H9 (cell line): ENCODE measurements around the gene TMEM52B. TPM values are rescaled to one million over a fixed set of nuclear protein-coding genes. Genes with fewer than 3 reads are reported as not detected.

ENCODE experiments used
- DNase-seq: peaks from one replicate; pipeline ENCODE4 v3.0.0-alpha.2; 2017
- H2AFZ ChIP-seq: one replicate; pipeline ENCODE4 v1.6.1; 2013; ENCODE audit warnings: mild to moderate bottlenecking, low read length, control low read depth, moderate library complexity
- H2AK5ac ChIP-seq: 2 replicates; pipeline ENCODE4 v1.6.1; 2013; ENCODE audit warnings: low read length, control low read depth, mixed read lengths; ENCODE audit not compliant: insufficient read length
- H2BK120ac ChIP-seq: one replicate; pipeline ENCODE4 v1.6.1; 2013; ENCODE audit warnings: low read depth, mild to moderate bottlenecking, low read length, control low read depth, inconsistent platforms; ENCODE audit not compliant: poor library complexity, severe bottlenecking
- H2BK12ac ChIP-seq: 2 replicates; pipeline ENCODE4 v1.6.1; 2013; ENCODE audit warnings: low read length, control low read depth, mixed read lengths, low read depth; ENCODE audit not compliant: insufficient read length
- H2BK15ac ChIP-seq: 2 replicates; pipeline ENCODE4 v1.6.1; 2013; ENCODE audit warnings: low read depth, low read length, control low read depth
- H2BK20ac ChIP-seq: one replicate; pipeline ENCODE4 v1.6.1; 2013; ENCODE audit warnings: low read depth, mild to moderate bottlenecking, low read length, control low read depth, inconsistent platforms; ENCODE audit not compliant: poor library complexity, severe bottlenecking
- H2BK5ac ChIP-seq: 2 replicates; pipeline ENCODE4 v1.6.1; 2013; ENCODE audit warnings: low read length, control low read depth, mixed read lengths; ENCODE audit not compliant: insufficient read length
- H3K14ac ChIP-seq: 2 replicates; pipeline ENCODE4 v1.6.1; 2013; ENCODE audit warnings: low read length, control low read depth; ENCODE audit not compliant: insufficient read depth
- H3K18ac ChIP-seq: 2 replicates; pipeline ENCODE4 v1.6.1; 2013; ENCODE audit warnings: low read depth, mild to moderate bottlenecking, mixed read lengths, low read length, control low read depth; ENCODE audit not compliant: insufficient read length
- H3K23ac ChIP-seq: 2 replicates; pipeline ENCODE4 v1.6.1; 2013; ENCODE audit warnings: low read length, control low read depth, mixed read lengths, low read depth; ENCODE audit not compliant: insufficient read length
- H3K23me2 ChIP-seq: 2 replicates; pipeline ENCODE4 v1.6.1; 2013; ENCODE audit warnings: low read depth, mild to moderate bottlenecking, mixed read lengths, low read length, control low read depth; ENCODE audit not compliant: insufficient read length, poor library complexity, severe bottlenecking
- H3K27ac ChIP-seq: 2 replicates; pipeline ENCODE4 v1.5.1; 2013; ENCODE audit warnings: low read length, control low read depth, mixed read lengths, low read depth; ENCODE audit not compliant: insufficient read length
- H3K27me3 ChIP-seq: 2 replicates; pipeline ENCODE4 v1.6.1; 2013; ENCODE audit warnings: low read length, control low read depth, inconsistent platforms; ENCODE audit not compliant: insufficient read depth
- H3K4ac ChIP-seq: 2 replicates; pipeline ENCODE4 v1.6.1; 2013; ENCODE audit warnings: low read depth, mild to moderate bottlenecking, control low read depth, inconsistent platforms, low read length, moderate library complexity
- H3K4me1 ChIP-seq: 2 replicates; pipeline ENCODE4 v1.6.1; 2013; ENCODE audit warnings: low read length, control low read depth, inconsistent platforms; ENCODE audit not compliant: insufficient read depth
- H3K4me2 ChIP-seq: 2 replicates; pipeline ENCODE4 v1.6.1; 2013; ENCODE audit warnings: low read length, control low read depth, mixed read lengths; ENCODE audit not compliant: insufficient read length, insufficient read depth
- H3K56ac ChIP-seq: 2 replicates; pipeline ENCODE4 v1.6.1; 2013; ENCODE audit warnings: low read depth, mild to moderate bottlenecking, mixed read lengths, low read length, control low read depth; ENCODE audit not compliant: insufficient read length
- H3K79me1 ChIP-seq: 2 replicates; pipeline ENCODE4 v1.6.1; 2013; ENCODE audit warnings: low read depth, mild to moderate bottlenecking, moderate library complexity, low read length, control low read depth, inconsistent platforms; ENCODE audit not compliant: insufficient read depth, poor library complexity, severe bottlenecking
- H3K79me2 ChIP-seq: 2 replicates; pipeline ENCODE4 v1.6.1; 2013; ENCODE audit warnings: low read length, control low read depth, inconsistent platforms; ENCODE audit not compliant: insufficient read depth
- H3K9ac ChIP-seq: 2 replicates; pipeline ENCODE4 v1.6.1; 2013; ENCODE audit warnings: low read length, control low read depth, mixed read lengths; ENCODE audit not compliant: insufficient read length; ENCODE audit errors: extremely low read depth
- H3K9me3 ChIP-seq: one replicate; pipeline ENCODE4 v1.6.1; 2013; ENCODE audit warnings: low read depth, low read length, inconsistent platforms; ENCODE audit not compliant: control insufficient read depth
- H3T11ph ChIP-seq: one replicate; pipeline ENCODE4 v1.6.1; 2013; ENCODE audit warnings: mild to moderate bottlenecking, low read length, control low read depth, inconsistent platforms
- H4K20me1 ChIP-seq: one replicate; pipeline ENCODE4 v1.6.1; 2013; ENCODE audit not compliant: control insufficient read depth, insufficient read length, insufficient read depth
- H4K5ac ChIP-seq: 2 replicates; pipeline ENCODE4 v1.6.1; 2013; ENCODE audit warnings: low read depth, mild to moderate bottlenecking, mixed read lengths, low read length, control low read depth; ENCODE audit not compliant: insufficient read length
- H4K8ac ChIP-seq: replicated peaks from 2 replicates; pipeline ENCODE4 v1.6.1; 2013; ENCODE audit warnings: low read length, control low read depth, mixed read lengths, low read depth; ENCODE audit not compliant: insufficient read length
- H4K91ac ChIP-seq: 2 replicates; pipeline ENCODE4 v1.6.1; 2013; ENCODE audit warnings: low read depth, mild to moderate bottlenecking, moderate library complexity, mixed read lengths, low read length, control low read depth; ENCODE audit not compliant: insufficient read length
- H3K27ac Mint-ChIP-seq, 3 experiments: 2 replicates in 2 of 3; 3 replicates in 1 of 3; pipeline ENCODE4 v1.8.0; 2020 to 2021; ENCODE audit warnings: mixed read lengths in 3 of 3, mild to moderate bottlenecking in 1 of 3, moderate library complexity in 1 of 3
- H3K27me3 Mint-ChIP-seq: 2 replicates; pipeline ENCODE4 v1.8.0; 2021; ENCODE audit warnings: low read depth, mild to moderate bottlenecking, moderate library complexity, mixed read lengths
- H3K36me3 Mint-ChIP-seq, 3 experiments: 2 replicates in 2 of 3; 3 replicates in 1 of 3; pipeline ENCODE4 v1.8.0; 2020 to 2021; ENCODE audit warnings: low read depth in 3 of 3, mixed read lengths in 3 of 3; ENCODE audit not compliant: insufficient read depth in 1 of 3
- H3K4me1 Mint-ChIP-seq, 2 experiments: 2 replicates each; pipeline ENCODE4 v1.8.0; 2020; ENCODE audit warnings: mixed read lengths in 2 of 2
- H3K4me3 Mint-ChIP-seq, 2 experiments: 2 replicates in 1 of 2; 3 replicates in 1 of 2; pipeline ENCODE4 v1.8.0; 2020 to 2021; ENCODE audit warnings: mild to moderate bottlenecking in 2 of 2, mixed read lengths in 2 of 2, moderate library complexity in 1 of 2
- H3K9me3 Mint-ChIP-seq, 2 experiments: 2 replicates in 1 of 2; 3 replicates in 1 of 2; pipeline ENCODE4 v1.8.0; 2020; ENCODE audit warnings: mild to moderate bottlenecking in 2 of 2, mixed read lengths in 2 of 2, moderate library complexity in 1 of 2
- CTCF ChIP-seq: fragments of 200-600 bp; sonication (generic); conservative IDR thresholded peaks from 3 replicates; pipeline ENCODE4 v1.8.0; 2021; ENCODE audit warnings: antibody characterized with exemption, mild to moderate bottlenecking
- WGBS: extraction: QIAGEN DNeasy Blood & Tissue Kit; methylation state at CpG from one replicate; pipeline ENCODE4 v1.1.7; 2013; ENCODE audit warnings: missing lambda C conversion rate, low lambda C conversion rate, mixed read lengths; ENCODE audit not compliant: insufficient read length; ENCODE audit errors: extremely low coverage; 5-methylcytosine and 5-hydroxymethylcytosine counted together
- total RNA-seq: library from RNA; stranded (reverse); gene quantifications from 2 replicates; pipeline ENCODE4 v1.2.1, GENCODE V29; 2021

TMEM52B gene
- total RNA-seq, 1 experiment from 2014 or later = not detected

- Histone ChIP-seq H3K79me2 (no peaks in the 10 kb centered on the region), H3K56ac (no peak overlapping the region), H4K91ac (no peak overlapping the region), H3K14ac (no peak overlapping the region), H4K5ac (no peak overlapping the region), H3K9ac (no peak overlapping the region), H2BK20ac (no peak overlapping the region), H2BK15ac (no peak overlapping the region), H3T11ph (no peak overlapping the region), H3K4me1 (no peaks in the 10 kb centered on the region), H2BK12ac (no peak overlapping the region), H2BK5ac (no peak overlapping the region), H2AFZ (no peak overlapping the region), H3K27ac (no peak overlapping the region), H2AK5ac (no peak overlapping the region), H3K4ac (no peak overlapping the region), H3K27me3 (no peaks in the 10 kb centered on the region), H3K23me2 (no peaks in the 10 kb centered on the region), H3K79me1 (no peaks in the 10 kb centered on the region), H2BK120ac (no peak overlapping the region), H3K4me2 (no peak overlapping the region), H3K18ac (no peak overlapping the region), H3K9me3 (no peaks in the 10 kb centered on the region), H3K23ac (no peak overlapping the region), H4K20me1 (no peaks in the 10 kb centered on the region), H4K8ac (no peak overlapping the region)
- peaks cover 38% of the 10 kb centered on the region in 3 experiments for H3K36me3 Mint-ChIP-seq
- WGBS = no CpG with 5 or more reads among the region's 6 CpGs
- peaks cover 0 to 4% of the 10 kb centered on the region in 2 experiments; a peak in 1 of 4 replicates for H3K4me1 Mint-ChIP-seq
- TF ChIP-seq CTCF = no peak
- no peaks in the 10 kb centered on the region for H3K27me3 Mint-ChIP-seq
- H3K4me3 Mint-ChIP-seq = no peak overlapping the region
- H3K27ac Mint-ChIP-seq = no peak overlapping the region
- peaks cover 0 to 4% of the 10 kb centered on the region in 2 experiments; a peak in 1 of 5 replicates for H3K9me3 Mint-ChIP-seq
- DNase-seq = no peak
These were observed 47.3 kb downstream of the TMEM52B start for GRCh38 chr12:10226086-10226485.
